Sciatic nerve (tissue), 2 donors: ENCODE measurements around the gene MRRF. TPM values are rescaled to one million over a fixed set of nuclear protein-coding genes. Genes with fewer than 3 reads are reported as not detected.
"Not testable (repeated sequence)": the region's sequence is repeated elsewhere in the genome, so short reads cannot be mapped to it uniquely, and the experiment has no call there.

ENCODE experiments used
- ATAC-seq: fragments of 200-7000 bp; cut with Tn5 transposase; one replicate; pipeline ENCODE4 v1.9.1; 2020; ENCODE audit warnings: mild to moderate bottlenecking, moderate library complexity
- DNase-seq: peaks from one replicate; pipeline ENCODE4 v3.0.0-alpha.2; 2020; ENCODE audit warnings: low spot score
- intact Hi-C: fragments of 100-400 bp; cut with DNase I; formaldehyde crosslinking; loops from one replicate; pipeline ENCODE4 v1.14.2; 2022
- total RNA-seq: library from RNA; stranded (reverse); fragmentation: NEBNext Ultra II Directional; extraction: Animal tissue kit (Norgen Biotek cat#: 25700); gene quantifications from one replicate; pipeline ENCODE4 v1.2.1, GENCODE V29; 2021
- donor health status: DM: no; HTN: no; CAD: no.
- donor health status: DM: no; HTN: no; CAD: no.

Gene MRRF
- total RNA-seq, 1 donor from 2014 or later, result 25.9 TPM

DNA sequence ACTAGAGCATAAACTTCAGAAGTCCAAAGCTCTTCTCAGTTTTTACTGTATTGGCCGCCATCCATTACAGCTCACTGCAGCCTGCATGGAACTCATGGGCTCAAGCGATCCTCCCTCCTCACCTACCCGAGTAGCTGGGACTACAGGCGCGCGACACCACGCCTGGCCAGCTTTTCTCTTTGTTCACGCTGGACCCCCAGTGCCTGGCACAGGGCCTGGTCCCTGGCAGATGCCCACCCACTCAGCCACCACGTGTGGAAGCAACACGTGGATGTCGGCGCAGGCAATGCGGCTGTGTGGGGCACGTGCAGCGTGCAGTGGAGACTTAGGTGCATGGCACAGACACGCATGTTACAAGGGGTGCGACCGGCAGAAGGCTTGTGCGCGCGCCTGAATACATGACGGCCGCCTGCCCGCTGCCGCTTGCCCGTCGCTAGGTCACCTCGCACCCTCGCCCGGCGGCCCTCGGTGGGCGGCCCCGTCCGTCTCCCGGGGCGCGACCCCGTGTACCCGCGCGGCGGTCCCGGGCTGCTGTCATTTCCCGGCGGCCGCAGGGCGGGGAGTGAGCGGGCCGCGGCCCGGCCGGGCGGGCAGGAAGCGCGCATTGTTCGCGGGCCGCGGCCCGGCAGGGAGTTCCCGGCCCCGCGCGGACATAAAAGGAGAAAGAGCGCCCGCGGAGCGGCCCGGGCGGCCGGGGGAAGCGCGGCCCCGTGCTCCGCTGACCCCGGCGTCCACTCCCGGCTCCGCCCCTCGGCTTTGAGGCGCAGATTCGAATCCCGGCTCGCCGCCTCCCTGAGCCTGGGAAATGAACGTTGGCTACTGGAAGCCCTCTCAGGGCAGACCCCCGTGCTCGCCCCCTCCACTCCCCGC lies 82.0 kb downstream of the MRRF start:
- DNase-seq (peak; percentile 62), ATAC-seq (peak; percentile 48)
- intact Hi-C loops, result loop anchor here (2.0 kb wide), 1 partner anchor 220 kb away; no protein-coding TSS in a partner anchor

GRCh38 chr9:122347348-122348287 lies 82.9 kb downstream of the MRRF start:
- intact Hi-C loops, result loop anchor here (2.0 kb wide), 1 partner anchor 221 kb away; no protein-coding TSS in a partner anchor
- peak; percentile 6 for ATAC-seq
- DNase-seq, result no peak

DNA sequence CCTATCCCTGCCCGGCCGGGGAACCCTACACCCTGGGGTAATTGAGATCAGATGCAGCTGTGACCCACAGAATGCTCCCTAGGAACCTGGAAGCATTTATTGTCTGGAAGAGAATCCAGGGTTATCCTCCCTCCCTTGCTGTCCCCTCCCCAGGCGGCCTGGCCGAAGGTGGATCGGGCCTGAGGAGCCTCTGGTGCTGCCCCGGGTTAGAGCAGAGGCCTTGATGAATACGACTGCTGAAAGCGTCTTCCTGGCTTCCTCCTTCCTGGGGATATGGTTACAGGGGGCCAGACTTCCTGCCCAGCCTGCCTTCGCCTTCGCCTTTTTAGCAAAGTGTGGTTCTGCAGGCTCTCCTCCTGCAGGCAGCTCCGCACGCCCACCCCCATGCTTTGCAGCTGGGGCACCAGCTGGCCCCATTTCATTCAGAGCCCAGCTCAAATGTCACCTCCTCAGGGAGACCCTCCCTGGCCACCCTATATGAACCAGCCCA lies 83.7 kb downstream of the MRRF start:
- ATAC-seq (no peak), DNase-seq (no peak)
- intact Hi-C loops, result no loop called here

- DNase-seq (no peak), ATAC-seq (no peak)
- intact Hi-C loops, result no loop called here
Observed at GRCh38 chr9:122348791-122349190, 84.1 kb downstream of the MRRF start.

GRCh38 chr9:122349201-122349600 lies 84.5 kb downstream of the MRRF start:
- ATAC-seq, result no peak
- intact Hi-C loops, result no loop called here
- no peak for DNase-seq

- peak; percentile 90 for DNase-seq
- peak; percentile 92 for ATAC-seq
- intact Hi-C loops, result no loop called here
Observed at GRCh38 chr9:122350577-122351355, 86.1 kb downstream of the MRRF start.

DNA sequence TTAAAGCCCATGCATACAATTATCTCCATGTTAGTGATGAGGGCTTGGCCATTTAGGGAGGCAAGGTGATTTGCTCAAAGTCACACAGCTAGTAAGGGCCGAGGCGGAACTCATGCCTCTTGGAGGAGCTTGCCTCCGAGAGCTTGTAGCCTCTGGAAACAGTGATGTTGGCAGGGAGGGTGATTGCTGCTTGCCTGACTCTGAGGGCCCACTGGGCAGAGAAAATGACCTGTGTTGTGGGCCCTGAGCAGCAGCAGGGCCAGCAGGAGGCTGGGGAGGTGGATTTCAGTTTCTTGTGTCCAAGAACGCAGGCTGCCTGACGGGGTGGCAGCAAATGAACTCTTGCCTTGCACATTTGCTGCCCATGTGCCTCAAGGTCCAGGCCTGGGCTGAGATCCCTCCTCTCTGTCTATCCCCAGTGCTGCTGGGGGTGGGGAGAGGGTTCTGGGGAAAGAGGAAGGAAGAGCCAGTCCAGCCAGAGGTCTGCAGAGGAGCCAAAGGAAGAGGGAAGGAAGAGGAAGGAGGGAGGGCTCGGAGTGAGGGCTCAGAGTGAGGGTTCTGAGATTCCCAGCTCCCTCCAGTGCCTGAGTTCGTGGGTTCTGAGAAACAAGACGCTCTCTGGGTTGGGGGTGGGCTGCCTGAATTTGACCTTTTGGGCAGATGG lies 90.0 kb downstream of the MRRF start:
- intact Hi-C loops, result no loop called here

DNA sequence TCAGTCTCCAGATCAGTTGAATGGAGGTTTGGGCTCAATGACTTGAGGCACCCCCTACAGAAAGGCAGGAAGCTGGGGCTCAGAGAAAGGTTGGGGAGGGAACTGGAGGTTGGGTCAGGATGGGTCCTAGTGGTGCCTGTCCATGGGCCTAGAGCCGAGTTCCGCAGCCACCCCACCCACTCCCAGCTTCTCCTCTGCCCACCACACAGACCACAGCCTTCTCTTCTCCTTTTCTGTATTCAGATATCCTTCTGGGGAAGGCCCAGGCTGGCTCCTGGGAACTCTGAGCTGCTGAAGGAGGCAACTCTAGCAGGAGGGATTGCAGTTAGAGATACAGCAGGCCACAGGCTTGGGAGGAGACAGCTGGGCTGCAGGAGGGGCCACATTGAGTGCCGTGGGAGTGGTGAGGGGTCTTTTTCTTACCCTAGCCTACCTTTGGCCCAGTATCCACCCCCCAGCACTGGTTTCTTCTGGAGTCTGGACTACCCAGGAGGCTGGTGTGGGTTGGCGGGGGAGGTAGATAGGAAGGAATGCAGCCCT lies 90.7 kb downstream of the MRRF start:
- intact Hi-C loops, result no loop called here
- no peak for DNase-seq

More for the DNA sequence above, 90.0 kb downstream of the MRRF start:
- peak; percentile 64 for ATAC-seq
- no peak for DNase-seq

DNA sequence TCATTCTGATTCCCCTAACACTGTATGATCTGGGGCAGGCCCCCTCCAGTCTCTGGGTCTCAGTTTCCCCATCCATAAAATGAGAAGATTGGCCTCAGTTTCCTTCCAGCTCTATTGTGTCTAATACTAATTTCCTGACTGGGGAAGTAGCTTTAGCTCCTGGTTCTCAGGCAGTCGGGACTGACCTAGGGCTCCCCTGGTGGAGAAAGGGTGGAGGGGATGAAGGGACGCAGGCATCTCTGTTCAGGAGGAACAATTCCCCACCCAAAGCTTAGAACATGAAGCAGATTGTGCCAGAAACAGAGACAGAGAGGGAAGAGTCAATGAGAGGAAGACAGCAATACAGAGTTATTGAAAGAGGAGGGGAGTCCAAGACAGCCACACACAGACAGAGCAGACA lies 91.9 kb downstream of the MRRF start:
- ATAC-seq (no peak), DNase-seq (no peak)
- intact Hi-C loops, result no loop called here

More for the DNA sequence above, 90.7 kb downstream of the MRRF start:
- peak; percentile 38 for ATAC-seq

DNA sequence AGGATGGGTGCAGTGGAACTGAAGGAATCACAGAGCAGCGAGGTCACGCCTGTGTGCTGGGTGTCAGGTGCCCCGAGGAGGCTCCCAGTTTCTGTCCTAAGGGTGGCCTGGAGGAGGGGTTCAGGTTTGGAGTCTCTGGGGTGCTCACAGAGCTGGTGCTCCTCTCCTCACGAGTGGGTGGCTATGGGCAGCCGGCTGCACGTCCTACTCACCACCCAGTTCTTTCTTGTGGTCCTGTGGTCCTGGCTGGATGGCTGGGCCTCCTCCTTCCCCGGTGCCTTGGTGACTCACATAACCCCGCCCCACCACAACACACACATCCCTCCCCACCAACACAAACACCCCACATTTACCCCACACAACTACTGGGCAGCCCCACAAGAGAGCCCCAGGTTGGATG lies 96.2 kb downstream of the MRRF start:
- intact Hi-C loops, result no loop called here
- ATAC-seq (no peak), DNase-seq (no peak)

GRCh38 chr9:122363131-122363530 lies 98.4 kb downstream of the MRRF start:
- ATAC-seq, DNase-seq, intact Hi-C loops: not testable (repeated sequence)

GRCh38 chr9:122364117-122364782 lies 99.6 kb downstream of the MRRF start:
- ATAC-seq, result no peak
- no peak for DNase-seq
- intact Hi-C loops, result no loop called here

GRCh38 chr9:122364783-122365150 lies 100.1 kb downstream of the MRRF start:
- intact Hi-C loops, result no loop called here
- ATAC-seq (peak; percentile 74), DNase-seq (no peak)

DNA sequence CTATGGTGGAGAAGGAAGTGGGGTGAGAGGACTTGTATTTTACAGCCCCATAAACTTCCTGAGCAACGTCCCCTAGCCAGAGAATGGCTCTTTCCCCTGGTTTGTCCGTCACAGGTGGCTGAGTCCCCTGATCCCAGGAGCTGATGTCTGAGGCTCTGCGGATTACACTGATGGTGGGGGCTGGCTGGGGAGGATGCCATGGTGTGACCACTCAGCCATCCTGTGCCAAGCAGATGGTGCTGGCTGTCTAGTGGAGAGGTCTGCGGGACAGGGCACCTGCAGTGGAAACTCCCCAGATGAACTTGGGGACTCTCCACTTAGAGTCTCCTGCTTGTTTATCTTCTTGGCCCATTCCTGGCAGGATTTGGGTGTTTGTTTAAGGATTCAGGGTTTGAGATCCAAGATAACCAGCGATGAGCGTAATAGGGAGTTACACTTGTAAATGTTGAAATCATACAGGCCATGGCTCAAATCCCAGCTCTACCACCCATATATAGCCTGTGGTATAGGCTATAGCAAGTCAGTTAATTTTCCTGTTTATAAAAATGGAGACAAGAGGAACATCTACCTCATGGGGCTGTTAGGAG lies 101.5 kb downstream of the MRRF start:
- no peak for ATAC-seq
- DNase-seq, result no peak

GRCh38 chr9:122367065-122367464 lies 102.4 kb downstream of the MRRF start:
- DNase-seq (no peak), ATAC-seq (no peak)
- intact Hi-C loops, result no loop called here

More for the DNA sequence above, 101.5 kb downstream of the MRRF start:
- intact Hi-C loops, result no loop called here

DNA sequence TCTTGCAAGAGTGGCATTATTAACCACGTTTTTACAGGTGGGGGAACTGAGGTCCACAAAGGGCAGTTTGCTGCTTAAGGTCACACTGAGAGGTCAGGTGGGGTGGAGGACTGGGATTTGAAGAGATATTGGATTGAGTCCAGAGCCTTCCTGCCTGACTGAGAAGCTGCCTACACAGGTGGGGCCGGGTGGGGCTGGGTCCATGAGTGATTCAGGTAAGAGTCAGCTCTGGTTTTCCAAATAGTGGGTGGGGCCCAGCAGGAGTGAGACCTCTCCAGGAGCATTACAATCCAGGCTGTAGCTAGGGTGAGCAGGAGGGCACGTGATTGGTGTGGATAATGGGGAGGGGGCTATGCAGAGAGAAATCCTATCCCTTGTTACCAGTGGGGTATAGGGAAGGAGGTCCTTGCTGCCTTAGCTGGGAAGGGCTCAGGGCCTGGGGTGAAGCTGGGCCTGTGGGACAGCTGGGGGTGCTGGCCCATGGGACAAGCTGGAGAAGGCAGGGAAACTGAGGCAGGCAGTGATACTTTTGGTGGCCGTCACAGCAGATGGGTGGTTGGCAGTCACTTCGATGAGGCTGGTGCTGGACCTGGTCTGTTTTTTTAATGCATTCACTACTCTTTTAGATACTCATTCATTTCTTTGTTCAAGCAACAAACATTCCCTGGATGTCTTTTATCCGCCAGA lies 103.2 kb downstream of the MRRF start:
- DNase-seq, result no peak
- intact Hi-C loops, result no loop called here
- no peak for ATAC-seq

- DNase-seq (no peak), ATAC-seq (no peak)
- intact Hi-C loops, result no loop called here
Observed at GRCh38 chr9:122368642-122369041, 104.0 kb downstream of the MRRF start.
